GM21423 (cell line): ENCODE results near the gene DSCAML1.

Experiments
- ATAC-seq: cut with Tn5 transposase; IDR thresholded peaks from one replicate; pipeline ENCODE4 v1.9.1; 2021; ENCODE audit warnings: mild to moderate bottlenecking, moderate library complexity; ENCODE audit not compliant: unreplicated experiment

The DSCAML1 gene

GRCh38 chr11:117642835-117643234, 154.2 kb downstream of the DSCAML1 start:
- ATAC-seq: no peak

GRCh38 chr11:117642396-117642795, 154.6 kb downstream of the DSCAML1 start:
- no peak for ATAC-seq

GRCh38 chr11:117641008-117641915, 155.8 kb downstream of the DSCAML1 start:
- ATAC-seq: no peak

- no peak for ATAC-seq
These were observed 157.0 kb downstream of the DSCAML1 start for GRCh38 chr11:117640041-117640440.

GRCh38 chr11:117639601-117640000, 157.4 kb downstream of the DSCAML1 start:
- ATAC-seq: no peak

- no peak for ATAC-seq
These were observed 158.0 kb downstream of the DSCAML1 start for GRCh38 chr11:117638911-117639543.

- ATAC-seq: no peak
These were observed 162.0 kb downstream of the DSCAML1 start for GRCh38 chr11:117634756-117635603.

GRCh38 chr11:117633976-117634755, 162.8 kb downstream of the DSCAML1 start:
- no peak for ATAC-seq

GRCh38 chr11:117633186-117633754, 163.7 kb downstream of the DSCAML1 start:
- no peak for ATAC-seq

GRCh38 chr11:117632306-117632705, 164.7 kb downstream of the DSCAML1 start:
- ATAC-seq: no peak

- no peak for ATAC-seq
These were observed 165.5 kb downstream of the DSCAML1 start for GRCh38 chr11:117631336-117632140.

- no peak for ATAC-seq
These were observed 167.0 kb downstream of the DSCAML1 start for GRCh38 chr11:117629891-117630538.

GRCh38 chr11:117629146-117629545, 167.9 kb downstream of the DSCAML1 start:
- no peak for ATAC-seq

GRCh38 chr11:117627259-117627658, 169.8 kb downstream of the DSCAML1 start:
- ATAC-seq: no peak

GRCh38 chr11:117626576-117626975, 170.4 kb downstream of the DSCAML1 start:
- no peak for ATAC-seq

GRCh38 chr11:117625237-117625636, 171.8 kb downstream of the DSCAML1 start:
- ATAC-seq: no peak

GRCh38 chr11:117623831-117624271, 173.2 kb downstream of the DSCAML1 start:
- ATAC-seq: no peak

GRCh38 chr11:117621226-117621625, 175.8 kb downstream of the DSCAML1 start:
- ATAC-seq: no peak

- ATAC-seq: no peak
These were observed 176.4 kb downstream of the DSCAML1 start for GRCh38 chr11:117620659-117621058.
